Measurements from ENCODE around the gene TMEM89.
A peak's percentile ranks its signal among the peaks of the same experiment; 100 is the strongest.

TMEM89 gene

GRCh38 chr3:48662145-48662752, 40.7 kb upstream of the TMEM89 start:
- peak overlapping the region; percentile 70 for H3K4me3 ChIP-seq (ENCODE audit: low read depth, low read length)
- no peak for TF ChIP-seq CTCF (IDR thresholded peaks at IDR 0.05; ENCODE audit: insufficient read depth, low read length, missing control alignments)
- DNase-seq (ENCODE audit: low read depth, low spot score), result no peak
- POLR2A ChIA-PET, result interaction anchor here (0.6 to 2.4 kb wide), 5 partner anchors 8 to 64 kb away, joined by 3 to 25 read pairs (median 3); partner anchors contain the start of gene SLC26A6
- CTCF ChIA-PET, result interaction anchor here (0.6 to 5.6 kb wide), 9 partner anchors 11 to 198 kb away, joined by 3 to 37 read pairs (median 4); partner anchors contain the start of genes NCKIPSD and SLC26A6

- ChIA-PET CTCF (interaction anchor here (0.6 to 5.6 kb wide), 7 partner anchors 13 to 142 kb away, joined by 3 to 37 read pairs (median 4); partner anchors contain the start of genes NCKIPSD and SLC26A6), POLR2A (interaction anchor here (0.6 to 1.2 kb wide), 3 partner anchors 12 to 26 kb away, joined by 3 read pairs; partner anchors contain the start of gene SLC26A6)
- DNase-seq (ENCODE audit: low read depth, low spot score), result no peak
- no peak for TF ChIP-seq CTCF (IDR thresholded peaks at IDR 0.05; ENCODE audit: insufficient read depth, low read length, missing control alignments)
- peak overlapping the region; percentile 54 for H3K4me3 ChIP-seq (ENCODE audit: low read depth, low read length)
These were observed 40.1 kb upstream of the TMEM89 start for GRCh38 chr3:48661501-48662144.

GRCh38 chr3:48660800-48661400, 39.3 kb upstream of the TMEM89 start:
- no peak for TF ChIP-seq CTCF (IDR thresholded peaks at IDR 0.05; ENCODE audit: insufficient read depth, low read length, missing control alignments)
- POLR2A ChIA-PET, result interaction anchor here (1.0 to 1.2 kb wide), 2 partner anchors 25 kb away, joined by 3 read pairs; partner anchors contain the start of gene SLC26A6
- H3K4me3 ChIP-seq (ENCODE audit: low read depth, low read length), result no peak overlapping the region
- CTCF ChIA-PET, result interaction anchor here (5.6 kb wide), 2 partner anchors 24 to 26 kb away, joined by 31 to 37 read pairs; partner anchors contain the start of genes NCKIPSD and SLC26A6
- DNase-seq (ENCODE audit: low read depth, low spot score), result no peak

GRCh38 chr3:48656841-48657281, 35.3 kb upstream of the TMEM89 start:
- ChIA-PET CTCF (interaction anchor here (0.8 to 1.9 kb wide), 7 partner anchors 15 to 475 kb away, joined by 3 to 5 read pairs (median 3); no protein-coding TSS in a partner anchor), POLR2A (no interaction called here)
- DNase-seq (ENCODE audit: low read depth, low spot score), result no peak
- TF ChIP-seq CTCF (IDR thresholded peaks at IDR 0.05; ENCODE audit: insufficient read depth, low read length, missing control alignments), result no peak
- no peak overlapping the region; the same call in 1 of the 2 replicates for H3K4me3 ChIP-seq (ENCODE audit: low read depth, low read length)

GRCh38 chr3:48656061-48656840, 34.7 kb upstream of the TMEM89 start:
- no peak for DNase-seq (ENCODE audit: low read depth, low spot score)
- peak; percentile 76 for TF ChIP-seq CTCF (IDR thresholded peaks at IDR 0.05; ENCODE audit: insufficient read depth, low read length, missing control alignments)
- POLR2A ChIA-PET, result no interaction called here
- CTCF ChIA-PET, result interaction anchor here (0.8 to 1.9 kb wide), 9 partner anchors 10 to 474 kb away, joined by 3 to 5 read pairs (median 3); no protein-coding TSS in a partner anchor
- peak overlapping the region; percentile 46 for H3K4me3 ChIP-seq (ENCODE audit: low read depth, low read length)

Measured in AG04449 (cell line).